Progenitor cell of endocrine pancreas (in vitro differentiated cells): ENCODE data around the gene ALKBH6. TPM values are rescaled to one million over a fixed set of nuclear protein-coding genes. Genes with fewer than 3 reads are reported as not detected.

Experiments
- DNase-seq: peaks from one replicate; pipeline ENCODE4 v3.0.0; 2021; ENCODE audit warnings: low spot score; ENCODE audit not compliant: unreplicated experiment
- H3K27ac Mint-ChIP-seq: 2 replicates; pipeline ENCODE4 v1.8.0; 2021; ENCODE audit warnings: mild to moderate bottlenecking, moderate library complexity, mixed read lengths
- H3K27me3 Mint-ChIP-seq: 2 replicates; pipeline ENCODE4 v1.8.0; 2021; ENCODE audit warnings: mixed read lengths
- H3K36me3 Mint-ChIP-seq: 2 replicates; pipeline ENCODE4 v1.8.0; 2022; ENCODE audit warnings: mixed read lengths; ENCODE audit not compliant: insufficient read depth
- H3K4me1 Mint-ChIP-seq: 2 replicates; pipeline ENCODE4 v1.8.0; 2021; ENCODE audit warnings: low read depth, mixed read lengths
- H3K4me3 Mint-ChIP-seq: 2 replicates; pipeline ENCODE4 v1.8.0; 2021; ENCODE audit warnings: low read depth, mild to moderate bottlenecking, moderate library complexity, mixed read lengths
- H3K9me3 Mint-ChIP-seq: 2 replicates; pipeline ENCODE4 v1.8.0; 2021; ENCODE audit warnings: low read depth, mixed read lengths
- total RNA-seq: library from RNA; stranded (reverse); gene quantifications from 2 replicates; pipeline ENCODE4 v1.2.1, GENCODE V29; 2021
- TF ChIP-seq, protein P1 (sequence below): fragments of 200-600 bp; sonication (generic); IDR thresholded peaks from one replicate; pipeline ENCODE4 v1.5.0; 2021; ENCODE audit warnings: antibody characterized with exemption, mild to moderate bottlenecking; ENCODE audit not compliant: unreplicated experiment

The ALKBH6 gene
- total RNA-seq, 1 donor from 2014 or later: 36.8 TPM

DNA sequence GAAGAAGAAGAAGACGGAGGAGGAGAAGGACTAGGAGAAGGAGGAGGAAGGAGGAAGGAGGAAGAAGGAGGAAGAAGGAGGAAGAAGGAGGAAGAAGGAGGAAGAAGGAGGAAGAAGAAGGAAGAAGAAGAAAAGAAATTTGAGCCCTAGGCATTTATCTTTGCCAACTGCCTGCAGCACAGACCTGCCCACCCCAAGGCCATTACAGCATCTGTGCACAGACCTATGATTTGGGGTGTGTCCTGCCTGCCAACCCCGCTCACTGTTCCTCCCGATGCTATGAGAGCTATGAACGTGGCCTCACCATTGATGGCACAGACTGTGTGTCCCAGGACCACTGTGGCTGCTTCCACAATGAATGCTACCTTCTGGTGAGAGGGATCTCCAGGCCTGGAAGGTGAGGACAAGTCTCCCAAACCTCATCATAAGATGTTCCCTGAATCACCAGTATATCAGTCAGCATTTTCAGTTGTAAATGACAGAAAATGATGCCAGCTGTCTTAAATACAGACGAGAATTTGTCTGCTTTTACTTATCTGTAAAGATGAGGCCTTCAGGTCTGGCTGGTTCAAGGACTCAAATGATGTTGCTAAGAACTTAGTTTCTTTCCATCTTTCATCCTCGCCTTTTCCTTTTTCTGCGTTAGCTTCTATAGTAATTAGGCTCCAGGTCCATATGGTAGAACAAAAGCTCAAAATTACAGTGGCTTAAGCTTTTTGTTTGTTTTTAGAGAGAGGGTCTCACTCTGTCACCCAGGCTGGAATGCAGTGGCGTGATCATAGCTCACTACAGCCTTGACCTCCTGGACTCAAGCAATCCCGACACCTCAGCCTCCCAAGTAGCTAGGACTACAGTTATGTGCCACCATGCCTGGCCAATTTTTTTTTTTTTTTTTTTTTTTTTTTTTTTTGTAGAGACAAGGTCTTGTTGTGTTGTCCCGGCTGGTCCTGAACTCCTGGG is 23.0 kb downstream of the ALKBH6 start:
- TF ChIP-seq, protein P1, sequence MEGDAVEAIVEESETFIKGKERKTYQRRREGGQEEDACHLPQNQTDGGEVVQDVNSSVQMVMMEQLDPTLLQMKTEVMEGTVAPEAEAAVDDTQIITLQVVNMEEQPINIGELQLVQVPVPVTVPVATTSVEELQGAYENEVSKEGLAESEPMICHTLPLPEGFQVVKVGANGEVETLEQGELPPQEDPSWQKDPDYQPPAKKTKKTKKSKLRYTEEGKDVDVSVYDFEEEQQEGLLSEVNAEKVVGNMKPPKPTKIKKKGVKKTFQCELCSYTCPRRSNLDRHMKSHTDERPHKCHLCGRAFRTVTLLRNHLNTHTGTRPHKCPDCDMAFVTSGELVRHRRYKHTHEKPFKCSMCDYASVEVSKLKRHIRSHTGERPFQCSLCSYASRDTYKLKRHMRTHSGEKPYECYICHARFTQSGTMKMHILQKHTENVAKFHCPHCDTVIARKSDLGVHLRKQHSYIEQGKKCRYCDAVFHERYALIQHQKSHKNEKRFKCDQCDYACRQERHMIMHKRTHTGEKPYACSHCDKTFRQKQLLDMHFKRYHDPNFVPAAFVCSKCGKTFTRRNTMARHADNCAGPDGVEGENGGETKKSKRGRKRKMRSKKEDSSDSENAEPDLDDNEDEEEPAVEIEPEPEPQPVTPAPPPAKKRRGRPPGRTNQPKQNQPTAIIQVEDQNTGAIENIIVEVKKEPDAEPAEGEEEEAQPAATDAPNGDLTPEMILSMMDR: no peak
- Mint-ChIP-seq H3K9me3 (no peaks in the 10 kb centered on the region), H3K4me1 (peaks cover 9% of the 10 kb centered on the region), H3K27me3 (peaks cover 33% of the 10 kb centered on the region), H3K4me3 (no peak overlapping the region), H3K36me3 (no peaks in the 10 kb centered on the region), H3K27ac (no peak overlapping the region)
- no peak for DNase-seq

DNA sequence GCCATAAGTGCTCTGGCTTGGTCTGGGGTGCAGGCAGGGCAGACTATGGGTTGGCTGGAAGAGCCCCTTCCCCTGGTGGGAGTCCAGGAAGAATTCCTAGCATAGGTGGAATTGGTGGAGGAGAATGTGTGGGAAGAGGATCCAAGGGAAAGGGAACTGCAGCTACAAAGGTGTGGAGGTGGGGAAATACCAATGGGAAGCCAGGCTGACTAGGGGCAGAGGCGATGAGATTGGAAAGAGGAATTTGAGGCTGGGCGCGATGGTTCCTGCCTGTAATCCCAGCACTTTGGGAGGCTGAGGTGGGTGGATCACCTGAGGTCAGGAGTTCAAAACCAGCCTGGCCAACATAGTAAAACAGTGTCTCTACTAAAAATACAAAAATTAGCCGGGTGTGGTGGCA is 23.9 kb downstream of the ALKBH6 start:
- H3K27ac Mint-ChIP-seq: no peak overlapping the region
- peaks cover 42% of the 10 kb centered on the region for H3K27me3 Mint-ChIP-seq
- H3K36me3 Mint-ChIP-seq: no peaks in the 10 kb centered on the region
- H3K9me3 Mint-ChIP-seq: no peaks in the 10 kb centered on the region
- no peak overlapping the region for H3K4me3 Mint-ChIP-seq
- TF ChIP-seq, protein P1: no peak
- peaks cover 5% of the 10 kb centered on the region for H3K4me1 Mint-ChIP-seq
- DNase-seq: no peak

DNA sequence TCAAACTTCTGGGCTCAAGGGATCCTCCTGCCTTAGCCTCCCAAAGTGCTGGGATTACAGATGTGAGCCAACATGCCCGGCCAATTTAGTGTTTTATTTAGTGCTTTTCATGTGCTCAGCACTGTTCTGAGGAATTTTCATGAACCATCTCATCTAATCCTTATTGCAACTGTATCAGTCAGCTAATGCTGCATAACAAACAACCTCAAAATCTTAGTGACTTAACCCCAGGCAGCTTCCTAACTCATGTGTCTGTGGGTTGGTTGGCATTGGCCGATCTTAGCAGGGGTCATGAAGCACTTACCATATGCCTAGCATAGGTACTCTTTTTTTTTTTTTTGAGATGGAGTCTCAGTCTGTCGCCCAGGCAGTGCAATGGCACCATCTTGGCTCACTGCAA is 25.2 kb downstream of the ALKBH6 start:
- no peak overlapping the region for H3K27ac Mint-ChIP-seq
- H3K36me3 Mint-ChIP-seq: no peaks in the 10 kb centered on the region
- peaks cover 3% of the 10 kb centered on the region for H3K4me1 Mint-ChIP-seq
- H3K9me3 Mint-ChIP-seq: no peaks in the 10 kb centered on the region
- TF ChIP-seq, protein P1: no peak
- H3K27me3 Mint-ChIP-seq: peaks cover 55% of the 10 kb centered on the region
- DNase-seq: no peak
- H3K4me3 Mint-ChIP-seq: no peak overlapping the region

DNA sequence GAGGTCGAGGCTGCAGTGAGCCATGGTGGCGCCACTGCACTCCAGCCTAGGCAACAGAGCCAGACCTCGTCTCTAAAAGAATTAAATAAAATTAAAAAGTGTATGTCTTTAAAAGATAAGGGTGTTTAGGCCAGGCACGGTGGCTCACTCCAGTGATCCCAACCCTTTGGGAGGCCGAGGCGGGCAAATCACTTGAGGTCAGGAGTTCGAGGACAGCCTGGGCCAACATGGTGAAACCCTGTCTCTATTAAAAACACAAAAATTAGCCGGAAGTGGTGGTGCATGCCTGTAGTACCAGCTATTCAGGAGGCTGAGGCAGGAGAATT is 26.5 kb downstream of the ALKBH6 start:
- H3K27ac Mint-ChIP-seq: no peak overlapping the region
- H3K36me3 Mint-ChIP-seq: no peaks in the 10 kb centered on the region
- peaks cover 3% of the 10 kb centered on the region for H3K4me1 Mint-ChIP-seq
- TF ChIP-seq, protein P1: peak; percentile 3
- no peak overlapping the region for H3K4me3 Mint-ChIP-seq
- no peaks in the 10 kb centered on the region for H3K9me3 Mint-ChIP-seq
- DNase-seq: no peak
- H3K27me3 Mint-ChIP-seq: peaks cover 68% of the 10 kb centered on the region

DNA sequence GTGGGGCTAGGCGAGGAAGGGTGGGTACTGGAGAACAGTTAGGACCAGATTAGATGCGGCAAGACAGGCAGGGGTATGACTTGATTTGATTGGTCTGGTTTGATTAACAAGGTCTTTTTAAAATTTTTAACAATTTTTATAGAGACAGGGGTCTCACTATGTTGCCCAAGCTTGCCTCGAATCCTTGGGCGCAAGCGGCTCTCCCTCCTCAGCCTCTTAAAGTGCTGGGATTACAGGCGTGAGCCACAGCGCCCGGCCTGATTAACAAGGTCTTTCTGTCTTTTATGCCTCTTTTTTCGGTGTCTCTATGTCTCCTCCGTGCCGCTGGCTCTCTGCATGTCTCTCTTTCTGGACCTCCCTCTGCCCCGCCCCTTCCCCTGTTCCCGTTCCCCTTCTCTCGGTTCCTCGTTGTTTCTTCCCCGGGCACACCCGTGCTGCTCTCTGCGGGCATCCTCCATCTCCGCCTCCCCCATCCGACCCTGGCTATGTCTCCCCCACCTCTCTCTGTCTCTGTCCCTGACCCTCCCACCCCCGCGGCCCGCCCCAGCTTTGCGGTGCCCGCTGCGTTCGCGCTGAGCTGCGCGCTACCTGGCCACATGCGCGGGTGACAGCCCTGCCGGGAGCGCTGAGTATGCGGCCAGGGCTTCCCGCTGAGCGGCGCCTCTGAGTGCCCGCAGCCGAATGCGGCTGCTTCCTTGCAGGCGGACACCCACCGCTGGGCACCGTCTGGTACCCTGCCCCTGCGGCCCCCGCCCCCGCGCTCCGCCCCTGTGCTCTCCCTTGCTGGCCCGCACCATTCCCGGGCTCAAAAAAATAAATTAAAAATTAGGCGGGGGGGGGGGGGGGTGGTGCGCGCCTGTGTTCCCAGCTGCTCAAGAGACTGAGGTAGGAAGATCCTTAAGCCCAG is 27.1 kb downstream of the ALKBH6 start:
- TF ChIP-seq, protein P1: no peak
- Mint-ChIP-seq H3K27me3 (peaks cover 74% of the 10 kb centered on the region), H3K9me3 (no peaks in the 10 kb centered on the region), H3K4me3 (peak overlapping the region; percentile 64), H3K4me1 (peaks cover 3% of the 10 kb centered on the region), H3K27ac (no peak overlapping the region), H3K36me3 (no peaks in the 10 kb centered on the region)
- DNase-seq: no peak
